Astrocyte of the spinal cord (primary cell): ENCODE data around the gene ARID1A.

ENCODE experiments used
- DNase-seq: peaks from one replicate; pipeline ENCODE4 v3.0.0; 2011; ENCODE audit warnings: low read depth, low spot score
- H3K4me3 ChIP-seq: 2 replicates; pipeline ENCODE4 v1.5.1; 2011; ENCODE audit warnings: low read depth, mild to moderate bottlenecking, low read length, moderate library complexity
- in situ Hi-C: cut with HindIII; loops from 2 replicates; pipeline ENCODE4 v1.10.0; 2017; ENCODE audit warnings: low sequenced_read_pairs
- TF ChIP-seq, protein P1 (sequence below): IDR thresholded peaks from 2 replicates; pipeline ENCODE4 v1.5.1; 2012; ENCODE audit warnings: low read depth, mild to moderate bottlenecking, low read length, inconsistent platforms

The ARID1A gene

DNA sequence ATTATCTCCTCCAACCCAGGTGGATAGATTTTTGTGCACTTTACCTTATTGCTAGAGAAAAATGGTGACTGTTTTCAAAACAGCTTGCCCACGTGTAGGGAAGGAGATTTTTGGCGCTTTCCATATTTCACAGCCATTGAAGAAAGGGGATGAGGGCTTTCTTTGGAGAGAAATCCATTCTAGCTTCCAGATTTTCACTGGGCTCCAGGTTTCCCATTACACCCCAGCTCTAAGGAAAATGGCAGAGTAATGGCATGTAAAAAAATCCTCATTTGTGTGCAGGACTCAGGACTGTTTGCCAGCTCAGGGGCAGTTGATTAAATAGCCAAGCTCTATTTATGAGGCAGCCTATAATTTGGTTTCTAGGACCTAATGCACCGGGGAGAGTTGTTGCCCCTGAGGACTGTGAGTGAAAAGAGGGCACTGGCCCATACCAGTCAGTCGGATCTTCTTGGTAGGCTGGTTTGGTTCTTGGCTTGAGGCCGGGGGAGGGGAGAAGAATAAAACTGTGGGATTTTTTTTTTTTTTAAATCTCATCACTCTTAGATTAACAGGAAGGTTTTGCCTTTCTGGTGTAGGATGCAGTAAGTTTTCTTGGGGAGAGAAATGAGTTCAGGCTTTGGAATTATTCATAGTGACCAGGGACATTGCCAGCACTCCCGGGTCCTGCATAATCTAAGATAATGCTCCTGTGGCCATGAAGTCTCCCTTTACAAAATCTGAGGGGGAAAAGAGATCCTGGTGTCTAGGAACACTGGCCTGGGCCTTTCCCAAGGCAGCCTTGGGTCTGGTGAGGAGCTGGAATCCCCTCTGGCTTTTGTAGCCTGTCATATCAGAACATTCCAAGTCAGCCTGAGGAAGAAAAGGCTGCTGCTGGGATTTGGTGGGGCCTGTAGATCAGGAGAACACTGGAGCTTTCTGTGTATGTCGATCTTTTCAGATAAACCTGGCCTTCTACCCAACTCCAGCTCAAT, 1.9 kb upstream of the ARID1A start:
- H3K4me3 ChIP-seq = peak overlapping the region; percentile 58
- TF ChIP-seq, protein P1, sequence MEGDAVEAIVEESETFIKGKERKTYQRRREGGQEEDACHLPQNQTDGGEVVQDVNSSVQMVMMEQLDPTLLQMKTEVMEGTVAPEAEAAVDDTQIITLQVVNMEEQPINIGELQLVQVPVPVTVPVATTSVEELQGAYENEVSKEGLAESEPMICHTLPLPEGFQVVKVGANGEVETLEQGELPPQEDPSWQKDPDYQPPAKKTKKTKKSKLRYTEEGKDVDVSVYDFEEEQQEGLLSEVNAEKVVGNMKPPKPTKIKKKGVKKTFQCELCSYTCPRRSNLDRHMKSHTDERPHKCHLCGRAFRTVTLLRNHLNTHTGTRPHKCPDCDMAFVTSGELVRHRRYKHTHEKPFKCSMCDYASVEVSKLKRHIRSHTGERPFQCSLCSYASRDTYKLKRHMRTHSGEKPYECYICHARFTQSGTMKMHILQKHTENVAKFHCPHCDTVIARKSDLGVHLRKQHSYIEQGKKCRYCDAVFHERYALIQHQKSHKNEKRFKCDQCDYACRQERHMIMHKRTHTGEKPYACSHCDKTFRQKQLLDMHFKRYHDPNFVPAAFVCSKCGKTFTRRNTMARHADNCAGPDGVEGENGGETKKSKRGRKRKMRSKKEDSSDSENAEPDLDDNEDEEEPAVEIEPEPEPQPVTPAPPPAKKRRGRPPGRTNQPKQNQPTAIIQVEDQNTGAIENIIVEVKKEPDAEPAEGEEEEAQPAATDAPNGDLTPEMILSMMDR = no peak
- no peak for DNase-seq
- in situ Hi-C loops = no loop called here

DNA sequence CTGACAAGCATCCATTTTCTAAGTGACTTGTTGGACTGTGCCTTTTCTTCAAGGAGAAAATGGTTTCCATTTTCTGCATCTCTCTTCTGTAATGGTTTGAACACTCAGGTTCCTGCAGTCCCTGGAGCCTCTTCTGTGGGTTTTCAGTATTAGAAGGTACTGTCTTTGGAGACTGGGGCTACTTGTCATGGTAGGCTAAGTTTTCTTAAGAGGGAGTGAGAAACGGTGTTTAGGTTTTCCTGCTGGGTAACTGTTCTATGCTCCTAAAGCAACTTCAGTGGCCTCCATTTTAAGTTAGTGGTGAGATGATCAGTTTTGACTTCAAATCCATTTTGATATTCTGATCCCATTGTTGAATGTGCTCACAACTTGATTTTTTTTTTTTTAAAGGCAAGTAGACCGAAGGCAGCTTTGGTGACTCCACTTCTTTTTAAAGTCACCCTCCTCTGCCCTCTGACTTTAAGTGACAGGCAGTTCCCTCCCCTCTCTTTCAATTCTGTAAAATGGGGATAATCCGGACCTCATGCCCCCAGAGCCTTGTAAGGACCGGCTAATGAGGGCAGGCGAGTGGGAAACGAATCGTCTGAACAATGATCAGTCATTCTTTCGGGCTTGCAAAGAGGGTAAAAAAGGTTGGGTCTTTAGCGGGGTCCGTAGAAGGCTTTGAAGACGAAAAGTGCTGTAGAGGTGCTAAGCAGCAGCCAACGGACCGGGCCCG, 1.0 kb upstream of the ARID1A start:
- no peak for DNase-seq
- TF ChIP-seq, protein P1 = no peak
- in situ Hi-C loops = no loop called here
- H3K4me3 ChIP-seq = peak overlapping the region; percentile 74

DNA sequence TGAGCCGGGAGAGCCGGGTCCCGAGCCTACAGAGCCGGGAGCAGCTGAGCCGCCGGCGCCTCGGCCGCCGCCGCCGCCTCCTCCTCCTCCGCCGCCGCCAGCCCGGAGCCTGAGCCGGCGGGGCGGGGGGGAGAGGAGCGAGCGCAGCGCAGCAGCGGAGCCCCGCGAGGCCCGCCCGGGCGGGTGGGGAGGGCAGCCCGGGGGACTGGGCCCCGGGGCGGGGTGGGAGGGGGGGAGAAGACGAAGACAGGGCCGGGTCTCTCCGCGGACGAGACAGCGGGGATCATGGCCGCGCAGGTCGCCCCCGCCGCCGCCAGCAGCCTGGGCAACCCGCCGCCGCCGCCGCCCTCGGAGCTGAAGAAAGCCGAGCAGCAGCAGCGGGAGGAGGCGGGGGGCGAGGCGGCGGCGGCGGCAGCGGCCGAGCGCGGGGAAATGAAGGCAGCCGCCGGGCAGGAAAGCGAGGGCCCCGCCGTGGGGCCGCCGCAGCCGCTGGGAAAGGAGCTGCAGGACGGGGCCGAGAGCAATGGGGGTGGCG, 371 bp downstream of the ARID1A start:
- in situ Hi-C loops = no loop called here
- TF ChIP-seq, protein P1 = no peak
- peak overlapping the region; percentile 74 for H3K4me3 ChIP-seq
- no peak for DNase-seq

DNA sequence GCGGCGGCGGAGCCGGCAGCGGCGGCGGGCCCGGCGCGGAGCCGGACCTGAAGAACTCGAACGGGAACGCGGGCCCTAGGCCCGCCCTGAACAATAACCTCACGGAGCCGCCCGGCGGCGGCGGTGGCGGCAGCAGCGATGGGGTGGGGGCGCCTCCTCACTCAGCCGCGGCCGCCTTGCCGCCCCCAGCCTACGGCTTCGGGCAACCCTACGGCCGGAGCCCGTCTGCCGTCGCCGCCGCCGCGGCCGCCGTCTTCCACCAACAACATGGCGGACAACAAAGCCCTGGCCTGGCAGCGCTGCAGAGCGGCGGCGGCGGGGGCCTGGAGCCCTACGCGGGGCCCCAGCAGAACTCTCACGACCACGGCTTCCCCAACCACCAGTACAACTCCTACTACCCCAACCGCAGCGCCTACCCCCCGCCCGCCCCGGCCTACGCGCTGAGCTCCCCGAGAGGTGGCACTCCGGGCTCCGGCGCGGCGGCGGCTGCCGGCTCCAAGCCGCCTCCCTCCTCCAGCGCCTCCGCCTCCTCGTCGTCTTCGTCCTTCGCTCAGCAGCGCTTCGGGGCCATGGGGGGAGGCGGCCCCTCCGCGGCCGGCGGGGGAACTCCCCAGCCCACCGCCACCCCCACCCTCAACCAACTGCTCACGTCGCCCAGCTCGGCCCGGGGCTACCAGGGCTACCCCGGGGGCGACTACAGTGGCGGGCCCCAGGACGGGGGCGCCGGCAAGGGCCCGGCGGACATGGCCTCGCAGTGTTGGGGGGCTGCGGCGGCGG, 1.0 kb downstream of the ARID1A start:
- H3K4me3 ChIP-seq = peak overlapping the region; percentile 74
- DNase-seq = no peak
- TF ChIP-seq, protein P1 = no peak
- in situ Hi-C loops = no loop called here

DNA sequence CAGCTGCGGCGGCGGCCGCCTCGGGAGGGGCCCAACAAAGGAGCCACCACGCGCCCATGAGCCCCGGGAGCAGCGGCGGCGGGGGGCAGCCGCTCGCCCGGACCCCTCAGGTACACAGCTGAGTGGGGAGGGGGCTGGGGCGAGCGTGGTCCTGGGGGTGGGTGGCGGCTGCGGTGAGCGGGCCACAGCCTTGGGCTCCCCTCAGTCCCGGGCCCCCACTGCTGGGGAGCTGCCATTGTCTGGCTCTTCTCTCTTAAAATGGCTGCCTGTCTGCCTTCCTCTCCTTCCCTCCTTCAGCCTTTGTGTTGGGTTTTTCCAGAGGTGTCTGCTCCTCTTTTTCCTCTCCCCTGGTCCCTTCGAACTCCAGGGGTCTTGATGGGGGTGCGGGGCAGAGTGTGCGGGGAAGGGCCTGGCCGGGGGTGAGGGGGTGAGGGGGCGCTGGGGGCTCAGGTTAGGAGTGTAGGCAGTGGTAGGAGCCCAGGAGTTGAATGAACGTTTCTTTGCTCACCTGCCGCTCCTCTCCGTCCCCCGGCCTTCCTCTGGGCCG, 1.7 kb downstream of the ARID1A start:
- in situ Hi-C loops = no loop called here
- peak overlapping the region; percentile 74 for H3K4me3 ChIP-seq
- TF ChIP-seq, protein P1 = no peak
- no peak for DNase-seq
